ENCODE data around the gene TP53INP2. TPM values are rescaled to one million over a fixed set of nuclear protein-coding genes. Genes with fewer than 3 reads are reported as not detected.
A peak's percentile ranks its signal among the peaks of the same experiment; 100 is the strongest.

TP53INP2 gene
- total and polyA plus RNA-seq, 9 of the 15 experiments (the other 6 are each of a cell fraction or from before 2014, with no cell fraction given) = 0.43 to 5.0 (median 1.3) TPM

GRCh38 chr20:34709044-34709830 lies 5.1 kb downstream of the TP53INP2 start (continued):
- TF ChIP-seq MCM5 (IDR thresholded peaks at IDR 0.05; ENCODE audit: low read depth) (no peak), HMBOX1 (IDR thresholded peaks at IDR 0.05) (no peak), ZBTB40 (IDR thresholded peaks at IDR 0.05) (no peak), ZBTB40 (CRISPR knock-in tag; IDR thresholded peaks at IDR 0.05) (no peak), ZNF561 (CRISPR knock-in tag; conservative IDR thresholded peaks at IDR 0.05) (no peak), ATF7 (IDR thresholded peaks at IDR 0.05) (peak; percentile 76), ZNF395 (CRISPR knock-in tag; IDR thresholded peaks at IDR 0.05) (0 out of 2 replicates have a peak, but pooled peaks have one; percentile 24), KLF10 (CRISPR knock-in tag; IDR thresholded peaks at IDR 0.05) (no peak), CHAMP1 (IDR thresholded peaks at IDR 0.05) (no peak), ZBTB7A (IDR thresholded peaks at IDR 0.05; ENCODE audit: borderline replicate concordance, control insufficient read depth, low read depth, low read length) (peak; percentile 12), TFAP4 (CRISPR knock-in tag; IDR thresholded peaks at IDR 0.05; ENCODE audit: borderline replicate concordance) (peak; percentile 69; the same call in 1 of the 2 replicates)
